ENCODE results near the gene EFTUD2.

Gene EFTUD2

DNA sequence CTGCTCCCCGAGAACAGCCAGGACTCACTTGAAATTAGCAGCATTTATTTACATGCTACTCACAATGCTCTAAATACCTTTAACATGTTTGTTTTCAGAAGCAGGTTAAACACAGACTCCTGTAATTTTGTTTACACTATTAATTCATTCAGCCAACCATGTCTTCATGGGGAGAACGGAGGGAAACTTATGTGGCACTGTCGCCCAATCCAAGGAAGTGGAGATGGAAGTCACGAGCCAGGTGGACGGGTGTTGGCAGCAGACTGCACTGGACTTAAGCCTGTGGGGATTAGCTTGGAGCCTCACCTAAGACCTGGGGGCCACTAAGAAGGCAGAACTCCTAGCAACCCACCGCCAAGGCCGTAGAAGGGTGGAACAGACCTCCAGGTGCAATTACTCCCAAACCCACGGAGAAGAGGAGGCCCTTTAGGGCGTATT is 24.9 kb upstream of the EFTUD2 start (continued):
- TF ChIP-seq ZNF366 (tag by site-specific recombination; conservative IDR thresholded peaks at IDR 0.05): 0 out of 2 replicates have a peak, but pooled peaks have one; percentile 10
- TF ChIP-seq KLF8 (tag by site-specific recombination; IDR thresholded peaks at IDR 0.05): no peak
- no peak for TF ChIP-seq TRIM28 (IDR thresholded peaks at IDR 0.05; ENCODE audit: borderline replicate concordance, low read length)
- no peak for TF ChIP-seq PRDM1 (tag by site-specific recombination; IDR thresholded peaks at IDR 0.05)
- no peak for TF ChIP-seq ZNF19 (tag by site-specific recombination; IDR thresholded peaks at IDR 0.05; ENCODE audit: low read depth)
- TF ChIP-seq ZNF626 (tag by site-specific recombination; IDR thresholded peaks at IDR 0.05): no peak

DNA sequence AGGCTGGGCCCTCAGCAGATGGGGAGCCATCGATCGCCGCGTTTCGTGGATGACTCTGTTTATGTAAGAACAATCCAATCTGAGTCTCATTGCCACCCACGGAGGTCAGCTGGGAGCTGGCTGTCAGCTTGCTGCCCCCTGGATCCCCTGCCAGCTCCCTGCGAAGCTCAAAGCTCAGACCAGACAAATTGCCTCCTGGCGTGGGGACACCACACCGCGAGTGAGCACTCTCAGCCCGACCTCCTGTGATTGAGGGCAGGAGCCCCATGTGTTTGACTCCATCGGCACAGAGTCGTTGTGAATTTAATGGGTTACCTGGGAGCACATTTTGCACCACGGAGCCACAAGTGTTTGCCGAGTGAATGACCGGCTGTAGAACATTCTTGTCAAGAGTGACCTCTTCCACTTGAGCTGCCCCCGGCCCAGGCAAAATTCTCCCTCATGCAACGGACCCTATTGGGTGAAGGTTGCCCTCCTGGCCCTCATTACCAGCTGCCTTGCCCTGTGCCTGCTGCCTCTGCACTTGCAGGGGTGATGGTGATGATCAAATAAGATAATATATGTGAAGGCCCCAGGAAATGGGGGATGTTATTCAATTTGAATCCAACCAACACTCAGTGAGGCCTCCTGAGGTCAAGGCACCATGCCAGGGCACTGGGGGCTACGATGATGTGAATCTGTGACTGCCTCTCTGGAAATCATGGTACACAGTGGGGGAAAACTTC is 23.7 kb upstream of the EFTUD2 start:
- Histone ChIP-seq H3K4me3 (ENCODE audit: low read depth, low read length) (no peak overlapping the region), H3K36me3 (ENCODE audit: control insufficient read depth in 2 of 2, insufficient read depth in 1 of 2, low read length in 2 of 2) (peaks cover 14 to 26% of the 10 kb centered on the region in 2 experiments), H3K4me1 (ENCODE audit: control insufficient read depth, insufficient read depth, low read length) (no peaks in the 10 kb centered on the region; the same call in 1 of the 2 replicates), H3K27ac (ENCODE audit: extremely low read depth, low read depth, low read length) (no peak overlapping the region), H3K9me3 (ENCODE audit: control insufficient read depth, insufficient read depth, low read depth, low read length) (no peaks in the 10 kb centered on the region)
- TF ChIP-seq ZIC2 (tag by site-specific recombination; IDR thresholded peaks at IDR 0.05): peak; percentile 81
- no peak for TF ChIP-seq ZNF433 (tag by site-specific recombination; IDR thresholded peaks at IDR 0.05; ENCODE audit: low read depth)
- peak; percentile 56; the same call in 1 of the 2 replicates for TF ChIP-seq GLIS1 (tag by site-specific recombination; IDR thresholded peaks at IDR 0.05)
- 0 out of 2 replicates have a peak, but pooled peaks have one; percentile 29 for TF ChIP-seq SCRT2 (tag by site-specific recombination; IDR thresholded peaks at IDR 0.05)
- peak; percentile 30; the same call in 1 of the 2 replicates for TF ChIP-seq GLIS2 (tag by site-specific recombination; IDR thresholded peaks at IDR 0.05)
- CTCF ChIA-PET: interaction anchor here (0.7 to 7.9 kb wide), 8 partner anchors 28 to 212 kb away, joined by 3 to 296 read pairs (median 4); partner anchors contain the start of gene ACBD4
- POLR2A ChIA-PET: interaction anchor here (0.6 to 1.4 kb wide), 5 partner anchors 9 to 98 kb away, joined by 3 to 4 read pairs (median 3); partner anchors contain the start of gene C1QL1

DNA sequence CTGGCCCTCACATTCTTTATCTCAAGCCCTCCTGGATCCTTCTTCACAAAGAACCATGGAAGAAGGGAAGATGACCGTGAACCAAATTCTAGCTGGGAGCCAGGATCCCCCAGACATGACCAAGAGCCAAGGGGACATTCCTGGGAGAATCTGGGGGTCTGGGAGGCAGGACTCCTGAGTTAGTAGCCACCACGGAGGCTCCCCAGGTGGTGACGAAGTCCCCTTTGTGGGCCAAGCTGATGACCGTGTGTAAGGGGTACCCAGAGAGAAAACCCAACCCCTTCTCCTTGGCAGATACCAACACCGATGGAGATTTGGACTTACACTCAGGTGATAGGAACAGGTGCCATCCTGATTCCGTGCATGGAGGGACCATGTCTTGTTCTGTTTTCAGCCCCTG is 22.9 kb upstream of the EFTUD2 start:
- CTCF ChIA-PET: interaction anchor here (0.6 to 7.9 kb wide), 9 partner anchors 9 to 177 kb away, joined by 3 to 296 read pairs (median 39); partner anchors contain the start of gene EFTUD2
- Histone ChIP-seq H3K4me1 (ENCODE audit: control insufficient read depth, insufficient read depth, low read length) (no peaks in the 10 kb centered on the region; the same call in 1 of the 2 replicates), H3K9me3 (ENCODE audit: control insufficient read depth, insufficient read depth, low read depth, low read length) (no peaks in the 10 kb centered on the region), H3K27ac (ENCODE audit: extremely low read depth, low read depth, low read length) (no peak overlapping the region), H3K36me3 (ENCODE audit: control insufficient read depth in 2 of 2, insufficient read depth in 1 of 2, low read length in 2 of 2) (peaks cover 13 to 19% of the 10 kb centered on the region in 2 experiments), H3K4me3 (ENCODE audit: low read depth, low read length) (no peak overlapping the region)
- POLR2A ChIA-PET: interaction anchor here (0.7 to 0.9 kb wide), 2 partner anchors 11 to 206 kb away, joined by 3 read pairs; no protein-coding TSS in a partner anchor
- TF ChIP-seq OVOL3 (tag by site-specific recombination; IDR thresholded peaks at IDR 0.05) (no peak), ZNF776 (tag by site-specific recombination; IDR thresholded peaks at IDR 0.05; ENCODE audit: borderline replicate concordance) (no peak), ZNF146 (tag by site-specific recombination; IDR thresholded peaks at IDR 0.05) (no peak), ZBTB1 (tag by site-specific recombination; IDR thresholded peaks at IDR 0.05) (no peak)

DNA sequence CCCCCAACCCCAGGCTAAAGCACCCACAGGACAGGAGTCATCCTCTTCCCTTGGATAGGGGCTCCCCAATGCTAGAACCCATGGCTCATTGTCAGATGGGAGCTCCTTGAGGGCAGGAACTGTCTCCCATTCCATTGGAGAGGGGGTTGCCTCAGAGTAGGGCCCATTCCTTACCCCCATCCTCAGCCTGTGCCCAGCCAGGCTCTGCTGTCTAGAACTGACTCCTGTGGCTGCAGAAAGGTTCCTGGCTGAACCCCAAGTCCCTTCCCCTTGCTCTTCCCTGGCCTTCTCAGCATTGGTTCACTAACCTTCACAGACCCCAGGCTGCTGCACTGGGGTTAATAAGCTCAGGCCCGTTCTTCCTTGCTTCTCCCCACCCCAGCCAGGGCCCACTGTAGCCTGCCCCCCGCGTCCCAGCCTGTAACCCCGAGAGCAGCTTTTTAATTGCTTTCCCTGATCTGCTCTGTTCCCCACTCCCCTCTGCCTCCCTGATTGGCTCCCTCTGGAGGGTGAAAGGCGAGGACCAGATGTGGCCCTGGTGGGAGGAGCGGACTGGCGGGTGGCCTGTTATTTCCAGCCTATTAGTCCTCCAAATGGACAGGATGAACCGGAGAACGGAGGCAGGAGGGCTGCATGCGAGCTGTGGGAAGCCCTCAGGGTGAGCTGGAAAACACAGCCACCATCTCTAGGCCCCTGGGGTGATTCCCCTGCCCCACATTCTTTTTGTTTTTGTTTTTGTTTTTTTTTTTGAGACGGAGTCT is 22.1 kb upstream of the EFTUD2 start:
- H3K4me3 ChIP-seq (ENCODE audit: low read depth, low read length): no peak overlapping the region
- no peaks in the 10 kb centered on the region for H3K9me3 ChIP-seq (ENCODE audit: control insufficient read depth, insufficient read depth, low read depth, low read length)
- peaks cover 9 to 10% of the 10 kb centered on the region in 2 experiments for H3K36me3 ChIP-seq (ENCODE audit: control insufficient read depth in 2 of 2, insufficient read depth in 1 of 2, low read length in 2 of 2)
- POLR2A ChIA-PET: interaction anchor here (0.5 to 1.3 kb wide), 3 partner anchors 83 to 205 kb away, joined by 3 to 7 read pairs (median 3); no protein-coding TSS in a partner anchor
- TF ChIP-seq FEZF1 (tag by site-specific recombination; IDR thresholded peaks at IDR 0.05) (no peak), ZNF426 (tag by site-specific recombination; IDR thresholded peaks at IDR 0.05) (no peak), ZNF621 (tag by site-specific recombination; IDR thresholded peaks at IDR 0.05) (no peak), ZNF341 (tag by site-specific recombination; IDR thresholded peaks at IDR 0.05; ENCODE audit: low read depth) (no peak), EGR2 (tag by site-specific recombination; IDR thresholded peaks at IDR 0.05; ENCODE audit: low read depth) (0 out of 2 replicates have a peak, but pooled peaks have one; percentile 14), ZNF600 (tag by site-specific recombination; IDR thresholded peaks at IDR 0.05) (peak; percentile 26; the same call in 1 of the 2 replicates), BCL11A (tag by site-specific recombination; IDR thresholded peaks at IDR 0.05; ENCODE audit: low read depth) (no peak), ZIC2 (tag by site-specific recombination; IDR thresholded peaks at IDR 0.05) (peak; percentile 96)
- TF ChIP-seq, protein P1, sequence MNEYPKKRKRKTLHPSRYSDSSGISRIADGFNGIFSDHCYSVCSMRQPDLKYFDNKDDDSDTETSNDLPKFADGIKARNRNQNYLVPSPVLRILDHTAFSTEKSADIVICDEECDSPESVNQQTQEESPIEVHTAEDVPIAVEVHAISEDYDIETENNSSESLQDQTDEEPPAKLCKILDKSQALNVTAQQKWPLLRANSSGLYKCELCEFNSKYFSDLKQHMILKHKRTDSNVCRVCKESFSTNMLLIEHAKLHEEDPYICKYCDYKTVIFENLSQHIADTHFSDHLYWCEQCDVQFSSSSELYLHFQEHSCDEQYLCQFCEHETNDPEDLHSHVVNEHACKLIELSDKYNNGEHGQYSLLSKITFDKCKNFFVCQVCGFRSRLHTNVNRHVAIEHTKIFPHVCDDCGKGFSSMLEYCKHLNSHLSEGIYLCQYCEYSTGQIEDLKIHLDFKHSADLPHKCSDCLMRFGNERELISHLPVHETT (tag by site-specific recombination; IDR thresholded peaks at IDR 0.05): no peak
- CTCF ChIA-PET: interaction anchor here (0.6 to 7.9 kb wide), 30 partner anchors 10 to 232 kb away, joined by 3 to 296 read pairs (median 6); partner anchors contain the start of genes ACBD4, C1QL1, EFTUD2 and PLCD3
- no peaks in the 10 kb centered on the region; the same call in 1 of the 2 replicates for H3K4me1 ChIP-seq (ENCODE audit: control insufficient read depth, insufficient read depth, low read length)
- H3K27ac ChIP-seq (ENCODE audit: extremely low read depth, low read depth, low read length): no peak overlapping the region

Data from HEK293 (cell line).